A673 (cell line): ENCODE data around the gene CFAP410.

Experiments
- EZH2 ChIP-seq: fragments of 200-600 bp; sonication (generic); IDR thresholded peaks from 2 replicates; pipeline ENCODE4 v1.6.1; 2017; ENCODE audit warnings: borderline replicate concordance, low read depth, mild to moderate bottlenecking, mixed read lengths, antibody characterized with exemption, low read length; ENCODE audit not compliant: poor library complexity, severe bottlenecking
- TF ChIP-seq, protein P1 (sequence below): fragments of 300-800, 200-600 bp; sonication (generic); conservative IDR thresholded peaks from 2 replicates; pipeline ENCODE4 v1.5.1; 2017; ENCODE audit warnings: low read depth, mild to moderate bottlenecking, antibody characterized with exemption, low read length, moderate library complexity, mixed read lengths

DNA sequence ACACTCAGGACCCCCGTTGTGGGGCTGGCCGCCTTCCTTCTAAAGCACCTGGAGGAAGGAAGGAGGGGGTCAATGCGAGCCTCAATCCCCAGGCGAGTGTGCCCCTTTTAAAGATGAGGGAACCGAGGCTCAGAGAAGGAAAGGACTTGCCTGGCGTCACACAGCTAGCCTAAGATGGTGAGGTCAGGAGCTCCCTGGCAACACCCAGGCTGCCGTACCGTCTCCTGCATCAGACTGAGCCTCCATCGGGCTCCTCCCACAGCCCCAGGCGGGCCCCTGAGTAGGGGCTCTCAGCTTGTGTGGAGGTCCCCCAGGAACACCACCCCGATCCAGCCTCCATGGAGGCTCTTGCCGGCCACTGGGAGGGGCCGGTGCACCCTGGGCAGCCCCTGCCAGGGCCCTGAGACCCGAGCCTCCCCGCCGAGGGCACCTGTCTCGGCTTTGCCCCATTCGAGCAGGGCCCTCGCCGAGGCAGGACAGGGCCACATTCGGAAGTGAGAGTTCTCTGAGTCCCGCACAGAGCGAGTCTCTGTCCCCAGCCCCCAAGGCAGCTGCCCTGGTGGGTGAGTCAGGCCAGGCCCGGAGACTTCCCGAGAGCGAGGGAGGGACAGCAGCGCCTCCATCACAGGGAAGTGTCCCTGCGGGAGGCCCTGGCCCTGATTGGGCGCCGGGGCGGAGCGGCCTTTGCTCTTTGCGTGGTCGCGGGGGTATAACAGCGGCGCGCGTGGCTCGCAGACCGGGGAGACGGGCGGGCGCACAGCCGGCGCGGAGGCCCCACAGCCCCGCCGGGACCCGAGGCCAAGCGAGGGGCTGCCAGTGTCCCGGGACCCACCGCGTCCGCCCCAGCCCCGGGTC, 53.8 kb downstream of the CFAP410 start, which contains the start of gene AIRE:
- TF ChIP-seq, protein P1, sequence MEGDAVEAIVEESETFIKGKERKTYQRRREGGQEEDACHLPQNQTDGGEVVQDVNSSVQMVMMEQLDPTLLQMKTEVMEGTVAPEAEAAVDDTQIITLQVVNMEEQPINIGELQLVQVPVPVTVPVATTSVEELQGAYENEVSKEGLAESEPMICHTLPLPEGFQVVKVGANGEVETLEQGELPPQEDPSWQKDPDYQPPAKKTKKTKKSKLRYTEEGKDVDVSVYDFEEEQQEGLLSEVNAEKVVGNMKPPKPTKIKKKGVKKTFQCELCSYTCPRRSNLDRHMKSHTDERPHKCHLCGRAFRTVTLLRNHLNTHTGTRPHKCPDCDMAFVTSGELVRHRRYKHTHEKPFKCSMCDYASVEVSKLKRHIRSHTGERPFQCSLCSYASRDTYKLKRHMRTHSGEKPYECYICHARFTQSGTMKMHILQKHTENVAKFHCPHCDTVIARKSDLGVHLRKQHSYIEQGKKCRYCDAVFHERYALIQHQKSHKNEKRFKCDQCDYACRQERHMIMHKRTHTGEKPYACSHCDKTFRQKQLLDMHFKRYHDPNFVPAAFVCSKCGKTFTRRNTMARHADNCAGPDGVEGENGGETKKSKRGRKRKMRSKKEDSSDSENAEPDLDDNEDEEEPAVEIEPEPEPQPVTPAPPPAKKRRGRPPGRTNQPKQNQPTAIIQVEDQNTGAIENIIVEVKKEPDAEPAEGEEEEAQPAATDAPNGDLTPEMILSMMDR = no peak
- no peak for TF ChIP-seq EZH2
